HG03039 (cell line): ENCODE measurements around the gene RPS14.
"Not testable (repeated sequence)": the region's sequence is repeated elsewhere in the genome, so short reads cannot be mapped to it uniquely, and the experiment has no call there.

Experiments used
- ATAC-seq: cut with Tn5 transposase; IDR thresholded peaks from one replicate; pipeline ENCODE4 v1.9.1; 2021; ENCODE audit warnings: mild to moderate bottlenecking, moderate library complexity; ENCODE audit not compliant: unreplicated experiment

The RPS14 gene

GRCh38 chr5:150447188-150447587 lies 2.4 kb downstream of the RPS14 start:
- no peak for ATAC-seq

GRCh38 chr5:150446583-150446982 lies 3.0 kb downstream of the RPS14 start:
- ATAC-seq: no peak

- ATAC-seq: no peak
Observed at GRCh38 chr5:150446088-150446487, 3.5 kb downstream of the RPS14 start.

- no peak for ATAC-seq
Observed at GRCh38 chr5:150444770-150445169, 4.8 kb downstream of the RPS14 start.

- ATAC-seq: no peak
Observed at GRCh38 chr5:150443242-150444075, 6.1 kb downstream of the RPS14 start.

- no peak for ATAC-seq
Observed at GRCh38 chr5:150442699-150443080, 6.8 kb downstream of the RPS14 start.

GRCh38 chr5:150441813-150442698 lies 7.5 kb downstream of the RPS14 start:
- ATAC-seq: no peak

GRCh38 chr5:150440948-150441812 lies 8.4 kb downstream of the RPS14 start:
- ATAC-seq: no peak

- ATAC-seq: no peak
Observed at GRCh38 chr5:150438873-150439546, 10.5 kb downstream of the RPS14 start.

- ATAC-seq: peak; percentile 87
Observed at GRCh38 chr5:150436141-150436680, 13.3 kb downstream of the RPS14 start.

GRCh38 chr5:150434464-150434863 lies 15.1 kb downstream of the RPS14 start:
- no peak for ATAC-seq

GRCh38 chr5:150431574-150431973 lies 18.0 kb downstream of the RPS14 start:
- no peak for ATAC-seq

GRCh38 chr5:150431048-150431447 lies 18.5 kb downstream of the RPS14 start:
- no peak for ATAC-seq

GRCh38 chr5:150429410-150429873 lies 20.1 kb downstream of the RPS14 start:
- no peak for ATAC-seq

GRCh38 chr5:150428978-150429377 lies 20.6 kb downstream of the RPS14 start:
- no peak for ATAC-seq

GRCh38 chr5:150428106-150428876 lies 21.2 kb downstream of the RPS14 start:
- no peak for ATAC-seq

GRCh38 chr5:150426165-150426564 lies 23.4 kb downstream of the RPS14 start:
- ATAC-seq: not testable (repeated sequence)

- no peak for ATAC-seq
Observed at GRCh38 chr5:150422758-150423157, 26.8 kb downstream of the RPS14 start.

GRCh38 chr5:150422075-150422474 lies 27.5 kb downstream of the RPS14 start:
- ATAC-seq: no peak
